Psoas muscle (tissue), 8 donors: ENCODE data around the gene ACADS. TPM values are rescaled to one million over a fixed set of nuclear protein-coding genes. Genes with fewer than 3 reads are reported as not detected.
"Not testable (repeated sequence)": the region's sequence is repeated elsewhere in the genome, so short reads cannot be mapped to it uniquely, and the experiment has no call there.

Experiments
- ATAC-seq, 4 donors: fragments of 200-7000 bp; cut with Tn5 transposase; one replicate each; pipeline ENCODE4 v1.9.1; 2020; ENCODE audit warnings: moderate library complexity in 3 of 4, mild to moderate bottlenecking in 2 of 4
- DNase-seq, 2 donors: peaks; one replicate each; pipeline ENCODE4 v3.0.0-alpha.2; 2020
- H3K27ac ChIP-seq: fragments of 200-600 bp; one replicate; pipeline ENCODE4 v1.8.0; 2022
- H3K27me3 ChIP-seq, 3 donors: fragments of 200-600 bp in 1 of 3; one replicate each; pipeline versions ENCODE4 v1.6.1 to v1.8.0; 2013 to 2022; ENCODE audit warnings: low read length in 2 of 3, mild to moderate bottlenecking in 2 of 3, moderate library complexity in 1 of 3; ENCODE audit not compliant: insufficient read depth in 3 of 3
- H3K36me3 ChIP-seq, 2 donors: fragments of 200-600 bp in 1 of 2; one replicate each; pipeline versions ENCODE4 v1.6.1 to v1.8.0; 2013 to 2022; ENCODE audit warnings: low read depth in 1 of 2, mild to moderate bottlenecking in 1 of 2, moderate library complexity in 1 of 2; ENCODE audit not compliant: insufficient read depth in 1 of 2
- H3K4me1 ChIP-seq: fragments of 200-600 bp; one replicate; pipeline ENCODE4 v1.8.0; 2022
- H3K4me3 ChIP-seq: fragments of 200-600 bp; one replicate; pipeline ENCODE4 v1.8.0; 2022; ENCODE audit warnings: mild to moderate bottlenecking
- H3K9me3 ChIP-seq: fragments of 200-600 bp; one replicate; pipeline ENCODE4 v1.8.0; 2022
- CTCF ChIP-seq: fragments of 200-600 bp; IDR thresholded peaks from one replicate; pipeline ENCODE4 v1.8.0; 2022; ENCODE audit warnings: antibody characterized with exemption
- WGBS, 3 donors: extraction: QIAGEN DNeasy Blood & Tissue Kit; methylation state at CpG; one replicate each; pipeline versions ENCODE4 v1.1.6 to v1.1.7; 2013; 5-methylcytosine and 5-hydroxymethylcytosine counted together
- intact Hi-C, 2 donors: fragments of 100-400 bp; cut with DNase I; formaldehyde crosslinking; loops; one replicate each; pipeline versions ENCODE4 v1.11.0 to v1.14.2; 2022
- polyA plus RNA-seq, 3 donors: library from polyadenylated mRNA; stranded (reverse); fragments of 200-250 nt; gene quantifications; one replicate each; pipeline ENCODE4 v1.2.3, GENCODE V29; 2013
- total RNA-seq, 4 donors: library from RNA; stranded (reverse); fragmentation: NEBNext Ultra II Directional in 2 of 4; extraction: Animal tissue kit (Norgen Biotek cat#: 25700) in 2 of 4; gene quantifications; one replicate each; pipeline versions ENCODE4 v1.2.1 to v1.2.4, GENCODE V29; 2021 to 2023
- donor health status: healthy with polysubstance abuse.
- donor health status: DM: no; HTN: no; CAD: no; lungs with moderate emphysema.
- donor health status: Bipolar disorder and iron deficiency.
- donor health status: healthy.
- donor health status: DM: yes; HTN: yes; CAD: no.
- donor health status: DM: no; HTN: no; CAD: no.
- donor health status: DM: no; HTN: no; CAD: no.
- donor health status: DM: yes; HTN: yes; CAD: no.

ACADS gene
- total and polyA plus RNA-seq, 7 donors = 81.9 to 120 (median 106) TPM

- TF ChIP-seq CTCF = no peak
- intact Hi-C loops = loop anchor here (5.0 kb wide), 1 partner anchor 247 kb away; no protein-coding TSS in a partner anchor
- peaks cover 9 to 73% of the 10 kb centered on the region in 2 donors for H3K36me3 ChIP-seq
- no peaks in the 10 kb centered on the region for H3K9me3 ChIP-seq
- ATAC-seq = no peak
- DNase-seq = peak in 1 of 2 donors; percentile 49
- H3K27ac ChIP-seq = peak overlapping the region; percentile 92
- 23 to 31% (median 25%) methylated on average over 14 of the region's 14 CpGs for WGBS, 3 donors
- no peaks in the 10 kb centered on the region for H3K27me3 ChIP-seq
- peaks cover 31% of the 10 kb centered on the region for H3K4me1 ChIP-seq
- H3K4me3 ChIP-seq = peak overlapping the region; percentile 91
Observed at GRCh38 chr12:120725151-120725658, 421 bp upstream of the ACADS start.

- peaks cover 7 to 72% of the 10 kb centered on the region in 2 donors for H3K36me3 ChIP-seq
- intact Hi-C loops = loop anchor here (5.0 kb wide), 1 partner anchor 246 kb away; no protein-coding TSS in a partner anchor
- no peaks in the 10 kb centered on the region for H3K9me3 ChIP-seq
- H3K4me1 ChIP-seq = peaks cover 18% of the 10 kb centered on the region
- WGBS, 3 donors = 47 to 61% (median 58%) methylated on average over 9 of the region's 9 CpGs
- ATAC-seq (no peak), DNase-seq (no peak)
- H3K4me3 ChIP-seq = peak overlapping the region; percentile 91
- no peaks in the 10 kb centered on the region for H3K27me3 ChIP-seq
- peak overlapping the region; percentile 92 for H3K27ac ChIP-seq
- no peak for TF ChIP-seq CTCF
Observed at GRCh38 chr12:120726510-120726793, 826 bp downstream of the ACADS start.

- Histone ChIP-seq H3K27me3 (no peaks in the 10 kb centered on the region), H3K4me1 (peaks cover 18% of the 10 kb centered on the region), H3K9me3 (no peaks in the 10 kb centered on the region), H3K4me3 (peak overlapping the region; percentile 91), H3K27ac (peak overlapping the region; percentile 92), H3K36me3 (peaks cover 3 to 67% of the 10 kb centered on the region in 2 donors)
- no peak for TF ChIP-seq CTCF
- no peak for ATAC-seq
- WGBS, 3 donors = 85 to 90% (median 86%) methylated on average over 9 of the region's 9 CpGs
- peak in 1 of 2 donors; percentile 31 for DNase-seq
- intact Hi-C loops = loop anchor here (5.0 kb wide), 1 partner anchor 245 kb away; no protein-coding TSS in a partner anchor
Observed at GRCh38 chr12:120726961-120727360, 1.3 kb downstream of the ACADS start.

GRCh38 chr12:120732198-120732597 is 6.6 kb downstream of the ACADS start:
- intact Hi-C loops = not testable (repeated sequence)

GRCh38 chr12:120733574-120733973 is 7.9 kb downstream of the ACADS start:
- no peaks in the 10 kb centered on the region for H3K9me3 ChIP-seq
- H3K27ac ChIP-seq = no peak overlapping the region
- H3K27me3 ChIP-seq = no peaks in the 10 kb centered on the region
- no peak overlapping the region for H3K4me3 ChIP-seq
- H3K4me1 ChIP-seq = no peaks in the 10 kb centered on the region
- ATAC-seq (no peak), DNase-seq (no peak)
- WGBS, 3 donors = 81 to 96% (median 89%) methylated on average over 3 of the region's 3 CpGs
- TF ChIP-seq CTCF = no peak
- intact Hi-C loops = no loop called here
- H3K36me3 ChIP-seq = peaks cover 2 to 57% of the 10 kb centered on the region in 2 donors

More at GRCh38 chr12:120732198-120732597, 6.6 kb downstream of the ACADS start:
- ATAC-seq, H3K9me3 ChIP-seq, H3K27me3 ChIP-seq, H3K4me1 ChIP-seq, H3K27ac ChIP-seq, DNase-seq, H3K4me3 ChIP-seq: not testable (repeated sequence)
- 95 to 96% (median 95%) methylated on average over 27 to 35 of the region's 35 CpGs for WGBS, 3 donors
- H3K36me3 ChIP-seq = peaks cover 3 to 57% of the 10 kb centered on the region in 2 donors
